ENCODE data around the gene ZNF541.
"Not testable (repeated sequence)": the region's sequence is repeated elsewhere in the genome, so short reads cannot be mapped to it uniquely, and the experiment has no call there.

The ZNF541 gene

DNA sequence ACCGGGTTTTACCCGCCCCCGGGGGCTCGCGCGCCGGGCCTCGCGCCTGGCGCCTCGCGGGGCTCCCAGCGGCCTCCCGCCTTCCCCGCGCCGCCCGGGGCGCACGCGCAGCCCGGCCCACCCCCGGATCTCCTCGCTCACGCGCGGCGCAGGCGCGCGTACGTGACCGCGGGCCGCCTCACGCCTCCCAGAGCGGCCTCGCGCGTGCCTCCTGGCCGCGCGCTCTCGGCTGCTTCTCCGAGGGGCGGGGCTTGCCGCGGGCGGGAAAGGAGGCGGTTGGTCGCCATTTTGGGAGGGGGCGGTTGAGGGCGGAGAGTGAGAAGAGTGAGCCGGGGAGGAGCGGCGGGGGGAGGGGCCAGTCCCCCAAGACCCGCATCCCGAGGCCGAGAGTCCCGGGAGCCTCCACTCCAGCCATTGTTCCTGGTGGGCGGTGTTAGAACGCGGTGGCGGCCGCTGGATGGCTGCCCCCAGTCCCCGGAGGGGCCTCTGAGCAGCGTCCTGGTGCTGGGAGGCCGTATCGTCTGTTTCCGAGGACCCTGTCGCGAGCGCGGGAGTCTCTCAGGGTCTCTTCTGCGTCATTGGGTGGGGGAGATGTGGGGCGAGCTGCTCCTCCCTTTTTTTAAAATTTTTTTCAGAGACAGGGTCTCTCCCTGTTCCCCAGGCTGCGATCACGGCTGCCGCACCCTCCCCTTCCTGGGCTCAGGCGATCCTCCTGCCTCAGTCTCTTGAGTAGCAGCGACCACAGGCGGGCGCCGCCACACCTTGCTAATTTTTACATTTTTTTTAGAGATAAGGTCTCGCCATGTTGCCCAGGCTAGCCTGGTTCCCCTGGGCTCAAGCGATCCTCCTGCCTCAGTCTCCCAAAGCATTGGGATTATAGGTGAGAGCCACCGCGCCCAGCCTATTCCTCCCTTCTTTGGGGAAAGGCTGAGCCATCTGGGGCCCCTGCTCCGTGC is at the start of gene ZNF541:
TSS of gene ZNF541 (minus strand) at position 78 of the 956 bp plus-strand sequence. CDS start 17,292 bp downstream, outside the sequence.
- DNase-seq, result peak; percentile 66

DNA sequence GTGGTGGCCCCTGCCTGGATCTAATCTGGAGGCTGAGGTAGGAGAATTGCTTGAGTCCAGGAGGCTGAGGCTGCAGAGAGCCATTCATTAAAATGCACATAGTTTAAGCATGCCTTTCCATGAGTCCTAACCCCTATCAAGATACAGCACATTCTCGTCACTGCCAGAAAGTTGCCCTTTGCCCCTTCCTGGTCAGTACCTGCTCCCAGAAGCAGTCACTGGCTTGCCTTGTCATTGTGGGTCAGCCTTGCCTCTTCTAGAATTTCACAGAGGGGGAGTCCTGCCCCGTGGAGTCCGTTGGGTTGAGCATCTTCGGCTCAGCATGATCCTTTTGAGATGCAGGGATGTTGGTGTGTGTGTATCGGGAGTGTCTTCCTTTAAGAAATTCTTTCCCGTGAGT is 46.8 kb upstream of the ZNF541 start:
- no peak for DNase-seq

GRCh38 chr19:47618771-47619170 is 45.8 kb upstream of the ZNF541 start:
- no peak for DNase-seq

- no peak for DNase-seq
Observed at GRCh38 chr19:47615714-47616113, 42.8 kb upstream of the ZNF541 start.

DNA sequence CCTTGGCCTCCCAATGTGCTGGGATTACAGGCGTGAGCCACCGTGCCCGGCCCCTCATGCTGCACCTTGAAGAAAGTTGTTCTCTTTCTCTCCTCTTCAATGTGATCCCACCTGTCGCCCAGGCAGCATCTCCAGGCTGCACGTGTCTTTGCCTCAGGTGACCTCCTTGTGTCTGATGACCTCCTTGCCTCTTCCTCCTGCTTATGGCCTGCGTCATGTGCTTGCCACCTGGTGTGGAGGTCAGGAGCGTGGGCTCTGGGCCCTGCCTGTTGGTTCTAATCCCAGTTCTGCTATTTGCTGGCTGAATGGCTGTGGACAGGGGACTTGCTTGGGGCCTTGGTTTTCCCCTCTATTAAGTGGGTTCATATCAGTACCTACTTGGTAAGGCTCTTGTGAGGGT is 42.3 kb upstream of the ZNF541 start:
- DNase-seq, result no peak

- DNase-seq, result no peak
Observed at GRCh38 chr19:47614559-47614958, 41.6 kb upstream of the ZNF541 start.

- no peak for DNase-seq
Observed at GRCh38 chr19:47614021-47614295, 41.0 kb upstream of the ZNF541 start.

DNA sequence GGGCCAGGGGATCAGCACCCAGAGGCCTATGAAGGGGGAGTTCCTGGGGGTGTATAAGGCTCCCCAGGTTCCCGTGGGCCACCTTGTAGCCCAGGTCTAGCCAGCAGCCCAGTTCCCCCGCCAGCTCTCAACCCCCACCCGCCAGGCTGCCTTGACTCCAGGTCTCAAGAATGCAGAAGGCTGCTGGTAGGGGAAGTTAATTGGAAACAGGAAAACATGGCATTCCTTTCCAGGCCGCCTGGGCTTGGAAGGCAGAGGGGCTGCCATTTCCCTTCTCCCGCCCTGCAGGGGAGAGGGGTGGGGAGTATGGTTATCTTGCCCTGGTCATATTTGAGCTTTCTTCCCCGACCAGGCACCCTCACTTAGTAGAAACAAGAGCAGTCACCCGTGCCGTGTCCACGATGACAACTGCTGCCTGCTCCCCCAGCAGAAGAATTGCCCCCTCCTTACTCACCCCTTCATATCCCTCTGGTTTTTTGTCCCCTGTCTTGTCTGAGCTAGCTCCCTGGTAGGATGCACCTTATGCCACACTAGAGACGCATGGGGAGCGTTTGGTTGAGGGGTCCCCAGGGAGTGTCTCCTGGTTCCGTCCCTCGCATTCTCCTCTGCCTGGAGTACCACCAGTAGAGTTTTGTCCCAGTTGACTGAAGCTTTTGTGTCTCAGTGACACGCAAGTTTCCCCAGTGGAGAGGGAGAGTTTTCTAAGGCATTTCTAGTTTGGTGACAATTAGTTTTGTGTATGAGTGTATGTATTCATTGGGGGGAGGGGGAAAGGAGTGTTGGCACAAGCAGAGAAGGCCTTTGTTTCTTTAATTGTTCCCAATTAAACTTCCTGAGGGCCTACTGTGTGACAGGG is 40.4 kb upstream of the ZNF541 start:
- peak; percentile 54 for DNase-seq

- DNase-seq, result no peak
Observed at GRCh38 chr19:47610902-47611301, 38.0 kb upstream of the ZNF541 start.

DNA sequence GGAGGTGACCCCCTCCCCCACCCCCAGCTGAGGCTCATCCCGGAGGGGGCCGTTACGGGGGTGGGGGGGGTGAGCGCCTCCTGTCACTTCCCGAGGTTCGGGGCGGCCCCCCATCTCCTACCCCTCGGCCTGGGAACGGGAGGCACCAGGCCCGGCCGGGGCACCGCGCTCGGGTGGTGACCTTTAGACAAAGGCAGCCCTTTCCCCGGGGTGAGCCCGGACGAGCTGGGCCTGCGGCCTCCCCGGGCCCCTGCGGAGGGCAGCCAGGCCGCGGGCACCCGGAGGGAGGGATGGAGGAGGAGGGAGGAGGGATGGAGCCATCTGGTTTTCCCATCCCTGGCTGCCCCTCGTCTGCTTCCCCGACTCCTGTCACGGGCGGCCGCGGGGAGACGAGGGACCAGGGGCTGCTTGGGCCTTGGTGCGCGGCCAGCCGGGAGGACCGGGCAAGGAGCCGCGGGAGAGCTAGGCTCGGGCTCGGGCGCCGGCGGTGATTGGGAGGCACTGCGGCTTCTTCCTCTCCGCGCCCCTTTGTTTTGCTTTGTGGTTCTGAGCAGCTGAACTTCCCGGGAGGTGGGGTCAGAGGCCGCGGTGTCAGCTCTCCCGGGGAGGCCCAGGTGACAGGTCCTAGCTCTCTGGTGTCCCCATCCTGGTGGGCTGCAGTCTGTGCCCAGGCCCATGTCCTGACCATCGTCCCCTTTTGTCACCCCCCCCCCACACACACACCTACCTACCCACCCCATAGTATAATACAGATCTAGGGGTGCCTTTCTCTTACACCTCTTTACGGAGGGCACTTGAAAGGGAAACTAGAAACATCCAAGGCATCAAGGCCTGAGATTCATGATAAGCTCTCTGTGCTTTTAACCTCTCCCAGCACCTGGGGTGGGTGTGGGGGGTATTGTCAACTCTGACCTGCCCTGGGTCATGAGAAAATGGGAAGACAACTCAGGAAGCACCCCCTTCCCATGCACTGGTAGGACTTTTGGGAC is 37.3 kb upstream of the ZNF541 start:
- peak; percentile 58 for DNase-seq

DNA sequence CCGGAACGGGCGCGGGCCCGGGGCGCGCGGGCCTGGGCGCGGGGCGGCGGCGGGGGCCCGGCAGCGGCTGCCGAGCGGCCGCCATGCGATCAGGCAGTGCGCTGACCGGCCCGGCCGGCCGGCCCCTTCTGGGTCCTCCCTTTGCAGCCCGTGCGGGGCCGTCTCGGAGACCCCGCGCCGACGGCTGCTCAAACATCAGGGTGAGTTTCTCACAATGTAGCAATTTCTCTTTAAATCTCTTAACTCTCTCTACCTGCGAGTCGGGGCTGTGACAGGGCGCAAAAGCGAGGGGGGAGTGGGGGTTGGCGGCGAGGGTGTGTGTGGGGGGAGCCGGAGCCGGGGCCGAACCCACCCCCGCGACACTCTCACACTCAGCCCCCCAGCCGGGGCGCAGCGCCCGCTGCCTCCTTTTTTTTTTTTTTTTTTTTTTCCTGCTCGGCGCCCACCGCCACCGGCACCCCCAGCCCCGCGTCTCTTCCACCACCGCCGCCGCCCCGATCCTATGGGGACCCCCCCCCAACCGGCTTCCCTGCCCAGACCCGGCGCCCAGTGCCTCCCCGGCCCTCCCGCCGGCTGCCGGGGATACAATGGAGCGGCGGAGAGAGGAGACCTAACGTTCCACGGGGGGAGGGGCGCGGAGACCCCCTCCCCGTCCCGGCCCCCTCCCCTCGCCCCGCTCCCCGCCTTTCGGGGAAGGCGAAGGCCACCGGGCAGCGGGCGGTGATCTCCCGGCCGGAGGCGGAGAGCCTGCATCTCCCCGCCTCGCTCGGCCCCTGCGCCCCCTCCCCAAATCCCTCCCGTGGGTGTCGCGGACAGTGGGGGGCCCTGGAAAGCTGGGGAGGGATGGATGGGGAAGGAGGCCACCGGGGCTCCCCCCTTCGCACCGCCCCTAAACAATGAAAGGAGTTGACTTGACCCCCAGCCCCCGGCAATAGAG is 36.3 kb upstream of the ZNF541 start, which contains the start of gene BICRA:
TSS of gene BICRA (plus strand) at position 166 of the 937 bp plus-strand sequence. CDS start 64,441 bp downstream, outside the sequence.
- DNase-seq, result peak; percentile 89

- peak; percentile 97 for DNase-seq
Observed at GRCh38 chr19:47608074-47608918, 35.3 kb upstream of the ZNF541 start.

GRCh38 chr19:47607564-47608073 is 34.7 kb upstream of the ZNF541 start:
- no peak for DNase-seq

DNA sequence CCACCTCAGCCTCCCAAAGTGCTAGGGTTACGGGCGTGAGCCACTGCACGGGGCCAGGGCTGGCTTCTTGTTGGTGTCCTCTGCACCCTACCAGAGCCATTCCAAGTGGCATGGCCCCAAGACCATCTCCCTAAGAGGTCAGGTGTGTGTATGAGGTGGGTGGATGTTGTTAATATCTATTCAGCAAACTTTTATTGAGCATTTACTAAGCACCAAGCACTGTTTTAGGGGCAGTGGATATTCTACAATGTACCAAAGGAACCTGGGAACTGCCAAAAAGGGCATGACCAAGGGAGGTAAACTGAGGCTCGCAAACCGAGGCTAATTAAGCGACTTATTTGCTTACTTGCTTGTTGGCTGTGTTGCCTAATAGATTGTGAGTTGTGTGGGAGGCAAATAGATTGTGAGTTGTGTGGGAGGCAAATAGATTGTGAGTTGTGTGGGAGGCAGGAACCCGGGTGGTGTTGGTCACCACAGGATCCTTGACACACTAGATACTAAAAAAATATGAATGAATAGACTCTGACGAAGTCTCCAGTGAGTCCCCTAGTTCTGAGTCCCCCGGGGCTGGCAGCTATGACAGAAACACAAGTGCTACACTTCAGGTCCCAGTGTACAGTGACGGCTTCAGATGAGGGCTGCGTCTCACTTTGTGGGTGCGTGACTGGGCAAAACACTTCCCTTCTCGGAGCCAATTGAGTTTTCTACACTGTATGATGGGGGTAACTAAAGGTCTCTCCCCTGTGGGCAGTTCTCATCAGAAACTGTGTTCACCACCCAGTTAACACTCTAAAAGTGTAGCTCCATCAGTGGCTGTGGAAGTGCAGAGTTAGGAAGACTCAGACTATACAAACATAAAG is 31.0 kb upstream of the ZNF541 start:
- DNase-seq, result no peak

- no peak for DNase-seq
Observed at GRCh38 chr19:47601180-47601904, 28.4 kb upstream of the ZNF541 start.

GRCh38 chr19:47600246-47601179 is 27.6 kb upstream of the ZNF541 start:
- DNase-seq, result peak; percentile 100

DNA sequence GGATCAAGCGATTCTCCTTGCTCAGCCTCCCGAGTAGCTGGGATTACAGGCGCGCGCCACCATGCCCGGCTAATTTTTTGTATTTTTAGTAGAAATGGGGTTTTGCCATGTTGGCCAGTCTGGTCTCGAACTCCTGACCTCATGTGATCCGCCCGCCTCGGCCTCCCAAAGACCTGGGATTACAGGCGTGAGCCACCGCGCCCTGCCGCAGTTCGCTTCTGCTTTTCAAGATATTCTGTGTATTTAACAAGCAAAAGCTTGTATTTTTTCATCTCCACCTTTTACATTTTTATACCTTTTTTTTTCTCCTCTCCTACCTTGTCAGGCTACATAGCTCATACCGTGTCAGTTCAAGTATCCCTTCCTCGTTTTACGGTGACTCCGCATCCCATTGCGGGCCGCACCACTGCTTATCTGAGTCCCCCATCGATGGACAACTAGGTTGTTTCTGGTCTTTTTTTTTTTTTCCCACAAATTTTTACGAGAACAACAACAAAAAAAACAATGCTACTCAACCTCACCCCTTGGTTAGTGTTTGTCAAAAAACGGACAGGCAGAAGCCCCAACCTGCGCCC is 26.8 kb upstream of the ZNF541 start:
- DNase-seq, result not testable (repeated sequence)

Data from right forelimb (tissue), 1 donor.